Peyer's patch (tissue), 4 donors: ENCODE measurements around the gene SLC12A6.

Source experiments
- POLR2A ChIP-seq, 2 donors: fragments of 450-650 bp; IDR thresholded peaks; one replicate each; pipeline ENCODE4 v1.5.1; 2017; ENCODE audit warnings: antibody characterized with exemption in 2 of 2, mild to moderate bottlenecking in 2 of 2, moderate library complexity in 2 of 2
- TF ChIP-seq, protein P1 (sequence below), 6 experiments: fragments of 450-650 bp in 4 of 6; fragments of 200-600 bp in 2 of 6; sonication (generic) in 1 of 6; IDR thresholded peaks; one replicate each; pipeline ENCODE4 v1.5.1; 2017 to 2019; ENCODE audit warnings: antibody characterized with exemption in 6 of 6, mild to moderate bottlenecking in 3 of 6, moderate library complexity in 1 of 6

- TF ChIP-seq, protein P1, sequence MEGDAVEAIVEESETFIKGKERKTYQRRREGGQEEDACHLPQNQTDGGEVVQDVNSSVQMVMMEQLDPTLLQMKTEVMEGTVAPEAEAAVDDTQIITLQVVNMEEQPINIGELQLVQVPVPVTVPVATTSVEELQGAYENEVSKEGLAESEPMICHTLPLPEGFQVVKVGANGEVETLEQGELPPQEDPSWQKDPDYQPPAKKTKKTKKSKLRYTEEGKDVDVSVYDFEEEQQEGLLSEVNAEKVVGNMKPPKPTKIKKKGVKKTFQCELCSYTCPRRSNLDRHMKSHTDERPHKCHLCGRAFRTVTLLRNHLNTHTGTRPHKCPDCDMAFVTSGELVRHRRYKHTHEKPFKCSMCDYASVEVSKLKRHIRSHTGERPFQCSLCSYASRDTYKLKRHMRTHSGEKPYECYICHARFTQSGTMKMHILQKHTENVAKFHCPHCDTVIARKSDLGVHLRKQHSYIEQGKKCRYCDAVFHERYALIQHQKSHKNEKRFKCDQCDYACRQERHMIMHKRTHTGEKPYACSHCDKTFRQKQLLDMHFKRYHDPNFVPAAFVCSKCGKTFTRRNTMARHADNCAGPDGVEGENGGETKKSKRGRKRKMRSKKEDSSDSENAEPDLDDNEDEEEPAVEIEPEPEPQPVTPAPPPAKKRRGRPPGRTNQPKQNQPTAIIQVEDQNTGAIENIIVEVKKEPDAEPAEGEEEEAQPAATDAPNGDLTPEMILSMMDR (IDR thresholded peaks at IDR 0.05): no peak
- no peak for TF ChIP-seq POLR2A (IDR thresholded peaks at IDR 0.05)
Observed at GRCh38 chr15:34262362-34262761, 75.2 kb downstream of the SLC12A6 start.
